ENCODE data around the gene PROS1.

DNA sequence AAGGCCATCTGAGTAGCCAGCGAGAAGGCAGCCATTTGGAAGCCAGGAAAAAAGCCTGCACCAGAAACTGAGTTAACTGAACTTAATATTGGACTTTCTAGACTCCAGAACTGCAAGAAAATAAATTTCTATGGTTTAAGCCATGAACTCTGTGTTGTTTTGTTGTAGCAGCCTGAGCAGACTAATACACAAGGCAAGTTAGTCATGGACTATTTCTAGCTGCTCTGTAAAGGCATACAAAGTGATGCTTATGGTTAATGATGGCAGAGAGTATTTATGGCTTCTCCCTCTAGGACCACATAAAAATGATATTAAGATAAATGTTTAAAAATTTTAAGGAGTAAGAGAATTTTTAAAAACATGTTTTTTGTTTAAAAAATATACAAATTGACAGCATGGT lies 37.1 kb downstream of the PROS1 start:
- TF ChIP-seq, protein P1, sequence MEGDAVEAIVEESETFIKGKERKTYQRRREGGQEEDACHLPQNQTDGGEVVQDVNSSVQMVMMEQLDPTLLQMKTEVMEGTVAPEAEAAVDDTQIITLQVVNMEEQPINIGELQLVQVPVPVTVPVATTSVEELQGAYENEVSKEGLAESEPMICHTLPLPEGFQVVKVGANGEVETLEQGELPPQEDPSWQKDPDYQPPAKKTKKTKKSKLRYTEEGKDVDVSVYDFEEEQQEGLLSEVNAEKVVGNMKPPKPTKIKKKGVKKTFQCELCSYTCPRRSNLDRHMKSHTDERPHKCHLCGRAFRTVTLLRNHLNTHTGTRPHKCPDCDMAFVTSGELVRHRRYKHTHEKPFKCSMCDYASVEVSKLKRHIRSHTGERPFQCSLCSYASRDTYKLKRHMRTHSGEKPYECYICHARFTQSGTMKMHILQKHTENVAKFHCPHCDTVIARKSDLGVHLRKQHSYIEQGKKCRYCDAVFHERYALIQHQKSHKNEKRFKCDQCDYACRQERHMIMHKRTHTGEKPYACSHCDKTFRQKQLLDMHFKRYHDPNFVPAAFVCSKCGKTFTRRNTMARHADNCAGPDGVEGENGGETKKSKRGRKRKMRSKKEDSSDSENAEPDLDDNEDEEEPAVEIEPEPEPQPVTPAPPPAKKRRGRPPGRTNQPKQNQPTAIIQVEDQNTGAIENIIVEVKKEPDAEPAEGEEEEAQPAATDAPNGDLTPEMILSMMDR (IDR thresholded peaks at IDR 0.05; ENCODE audit: poor library complexity), result no peak
- TF ChIP-seq EZH2 (IDR thresholded peaks at IDR 0.05; ENCODE audit: borderline replicate concordance) (no peak), EZH2phosphoT487 (IDR thresholded peaks at IDR 0.05; ENCODE audit: low read depth, severe bottlenecking, unreplicated experiment) (no peak)

Data from hepatocyte (in vitro differentiated cells).